DMS79 (cell line): Measurements from ENCODE around the gene CTRB1.
A peak's percentile ranks its signal among the peaks of the same experiment; 100 is the strongest.

ENCODE experiments used
- DNase-seq: peaks from one replicate; lab custom pipeline; 2025; lab: John Stamatoyannopoulos, UW

CTRB1 gene

GRCh38 chr16:75218256-75219076, at the start of gene CTRB1:
Gene CTRB1 (plus strand): TSS chr16:75218988. CDS start chr16:75219008, 20 bp downstream.
- DNase-seq = no peak

- no peak for DNase-seq
Observed at GRCh38 chr16:75169899-75170405, 48.8 kb upstream of the CTRB1 start.

GRCh38 chr16:75172578-75172977, 46.2 kb upstream of the CTRB1 start:
- no peak for DNase-seq

- DNase-seq = no peak
Observed at GRCh38 chr16:75175074-75175473, 43.7 kb upstream of the CTRB1 start.

- no peak for DNase-seq
Observed at GRCh38 chr16:75176926-75177325, 41.9 kb upstream of the CTRB1 start.

- DNase-seq = no peak
Observed at GRCh38 chr16:75179208-75179607, 39.6 kb upstream of the CTRB1 start.

- no peak for DNase-seq
Observed at GRCh38 chr16:75181630-75182029, 37.2 kb upstream of the CTRB1 start.

- no peak for DNase-seq
Observed at GRCh38 chr16:75188832-75189477, 29.8 kb upstream of the CTRB1 start.

- DNase-seq = no peak
Observed at GRCh38 chr16:75189638-75190245, 29.0 kb upstream of the CTRB1 start.

- no peak for DNase-seq
Observed at GRCh38 chr16:75192606-75193264, 26.1 kb upstream of the CTRB1 start.

GRCh38 chr16:75193265-75193650, 25.5 kb upstream of the CTRB1 start:
- peak; percentile 37 for DNase-seq

- DNase-seq = no peak
Observed at GRCh38 chr16:75193730-75194444, 24.9 kb upstream of the CTRB1 start.

GRCh38 chr16:75195811-75196790, 22.7 kb upstream of the CTRB1 start:
- no peak for DNase-seq

- DNase-seq = no peak
Observed at GRCh38 chr16:75196836-75197235, 22.0 kb upstream of the CTRB1 start.

GRCh38 chr16:75197522-75198134, 21.2 kb upstream of the CTRB1 start:
- DNase-seq = no peak

GRCh38 chr16:75198135-75198600, 20.6 kb upstream of the CTRB1 start:
- no peak for DNase-seq

GRCh38 chr16:75202069-75202590, 16.7 kb upstream of the CTRB1 start:
- DNase-seq = no peak

- DNase-seq = no peak
Observed at GRCh38 chr16:75203096-75203495, 15.7 kb upstream of the CTRB1 start.

GRCh38 chr16:75203667-75204409, 14.9 kb upstream of the CTRB1 start:
- DNase-seq = no peak
